ENCODE results near the gene VTI1A. TPM values are rescaled to one million over a fixed set of nuclear protein-coding genes. Genes with fewer than 3 reads are reported as not detected.

Gene VTI1A
- total RNA-seq, 1 donor from 2014 or later, result 30.1 TPM

DNA sequence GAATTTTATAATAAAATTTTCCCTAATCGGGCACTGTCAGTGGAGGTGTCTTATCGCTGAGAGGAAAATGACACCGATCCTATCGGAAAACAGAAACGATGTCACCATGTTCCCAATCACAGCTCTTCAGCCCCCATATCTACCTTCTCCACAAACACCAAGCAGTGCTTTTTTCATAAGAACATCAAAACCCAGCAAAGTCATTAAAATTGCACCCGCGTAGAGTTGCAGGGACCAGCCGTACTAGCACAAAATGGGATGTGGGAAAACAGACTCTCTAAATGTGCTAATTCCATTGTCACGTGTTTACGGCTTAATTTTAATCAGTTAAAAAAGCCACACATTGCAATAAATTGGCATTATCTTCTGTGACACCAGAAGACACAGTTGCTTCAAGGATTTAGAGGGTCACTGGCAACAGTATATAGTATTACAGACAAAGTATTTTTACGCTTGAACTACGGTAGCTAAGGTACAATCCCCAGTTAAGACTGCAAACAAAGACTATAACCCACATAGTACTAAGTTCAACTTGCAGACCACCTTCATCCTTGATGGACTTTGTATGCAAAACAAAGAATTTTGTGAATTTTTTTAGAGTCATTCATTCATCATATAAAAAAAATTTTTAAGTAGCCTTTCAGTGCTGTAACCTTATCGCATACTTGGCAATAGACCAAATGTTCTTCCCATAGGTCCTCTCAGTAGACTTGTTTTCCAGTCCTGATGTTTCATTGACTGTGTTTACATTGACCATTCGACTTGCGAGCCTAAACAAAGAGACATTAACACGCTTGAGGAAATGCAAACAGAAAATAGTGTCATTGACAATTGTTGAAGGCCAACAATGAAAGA lies 116.0 kb downstream of the VTI1A start:
- TF ChIP-seq, protein P1, sequence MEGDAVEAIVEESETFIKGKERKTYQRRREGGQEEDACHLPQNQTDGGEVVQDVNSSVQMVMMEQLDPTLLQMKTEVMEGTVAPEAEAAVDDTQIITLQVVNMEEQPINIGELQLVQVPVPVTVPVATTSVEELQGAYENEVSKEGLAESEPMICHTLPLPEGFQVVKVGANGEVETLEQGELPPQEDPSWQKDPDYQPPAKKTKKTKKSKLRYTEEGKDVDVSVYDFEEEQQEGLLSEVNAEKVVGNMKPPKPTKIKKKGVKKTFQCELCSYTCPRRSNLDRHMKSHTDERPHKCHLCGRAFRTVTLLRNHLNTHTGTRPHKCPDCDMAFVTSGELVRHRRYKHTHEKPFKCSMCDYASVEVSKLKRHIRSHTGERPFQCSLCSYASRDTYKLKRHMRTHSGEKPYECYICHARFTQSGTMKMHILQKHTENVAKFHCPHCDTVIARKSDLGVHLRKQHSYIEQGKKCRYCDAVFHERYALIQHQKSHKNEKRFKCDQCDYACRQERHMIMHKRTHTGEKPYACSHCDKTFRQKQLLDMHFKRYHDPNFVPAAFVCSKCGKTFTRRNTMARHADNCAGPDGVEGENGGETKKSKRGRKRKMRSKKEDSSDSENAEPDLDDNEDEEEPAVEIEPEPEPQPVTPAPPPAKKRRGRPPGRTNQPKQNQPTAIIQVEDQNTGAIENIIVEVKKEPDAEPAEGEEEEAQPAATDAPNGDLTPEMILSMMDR (conservative IDR thresholded peaks at IDR 0.05; ENCODE audit: low read depth, low read length), result no peak
- DNase-seq (ENCODE audit: low read depth), result no peak
- H3K4me3 ChIP-seq (ENCODE audit: low read depth, low read length), result no peak overlapping the region

DNA sequence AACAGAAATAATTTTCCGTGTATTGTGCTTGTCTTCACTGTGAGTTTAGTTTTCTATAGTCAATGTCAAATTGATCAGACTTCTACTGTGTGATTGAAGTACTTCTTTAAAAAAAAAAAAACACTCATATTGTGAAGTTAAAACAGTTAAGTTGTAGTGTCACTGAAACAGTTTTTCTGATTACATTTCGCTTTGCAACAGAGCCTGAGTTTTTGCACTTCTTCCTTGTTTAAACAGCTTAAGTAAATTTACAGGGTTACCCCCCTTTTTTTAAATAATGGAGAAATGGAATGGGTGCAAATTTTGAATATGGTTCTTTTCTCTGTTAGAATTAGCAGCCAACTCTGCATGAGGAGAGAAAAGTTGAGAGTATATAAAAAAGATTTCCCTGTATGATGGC lies 117.3 kb downstream of the VTI1A start:
- TF ChIP-seq, protein P1 (conservative IDR thresholded peaks at IDR 0.05; ENCODE audit: low read depth, low read length), result no peak
- DNase-seq (ENCODE audit: low read depth), result no peak
- no peak overlapping the region for H3K4me3 ChIP-seq (ENCODE audit: low read depth, low read length)

DNA sequence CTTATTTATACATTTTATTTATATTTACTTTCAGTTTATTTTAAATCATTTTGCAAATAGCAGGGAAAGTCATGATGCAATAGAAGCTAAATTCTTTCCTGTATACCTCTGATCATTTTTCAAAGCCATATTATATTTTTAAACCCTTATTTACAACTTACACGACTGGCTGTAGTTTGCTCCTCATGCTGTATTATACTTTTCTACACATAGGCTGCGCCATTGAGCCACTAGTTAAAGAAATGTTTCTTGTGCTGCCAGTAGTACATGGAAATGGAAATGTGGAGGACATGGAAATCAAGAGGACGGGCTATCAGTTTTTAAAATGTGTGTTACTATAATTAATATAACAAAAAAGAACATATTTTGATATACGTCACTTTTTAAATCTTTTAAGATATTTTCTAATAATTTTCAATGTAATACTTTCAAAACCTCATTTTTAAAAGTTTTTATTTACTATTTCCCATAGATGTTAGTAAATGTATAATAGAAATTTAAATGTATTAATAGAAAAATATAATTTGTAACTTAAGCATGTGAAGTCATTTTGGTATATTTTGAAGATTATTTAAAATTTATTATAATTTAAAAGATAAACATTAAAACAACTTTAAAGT lies 118.5 kb downstream of the VTI1A start:
- TF ChIP-seq, protein P1 (conservative IDR thresholded peaks at IDR 0.05; ENCODE audit: low read depth, low read length), result peak; percentile 89
- peak; percentile 39 for DNase-seq (ENCODE audit: low read depth)
- no peak overlapping the region for H3K4me3 ChIP-seq (ENCODE audit: low read depth, low read length)

DNA sequence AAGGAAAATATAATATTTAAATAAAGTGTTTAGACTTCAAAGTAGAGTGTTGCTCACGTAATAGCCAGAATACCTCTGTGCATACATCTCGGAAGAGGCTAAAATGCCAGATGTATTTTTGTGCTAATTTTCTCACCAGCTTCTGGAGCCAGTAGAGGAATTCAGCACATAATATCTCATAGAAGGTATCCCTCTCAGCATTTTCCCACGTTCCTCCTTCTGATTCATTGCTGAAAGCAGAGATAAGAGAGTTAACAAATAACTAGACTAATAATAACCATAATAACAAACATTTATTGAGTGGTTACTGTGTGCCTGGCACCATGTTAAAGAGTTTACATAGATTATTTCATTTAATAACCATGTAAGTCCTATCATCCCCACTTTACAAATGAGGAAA lies 123.6 kb downstream of the VTI1A start:
- no peak for DNase-seq (ENCODE audit: low read depth)
- TF ChIP-seq, protein P1 (conservative IDR thresholded peaks at IDR 0.05; ENCODE audit: low read depth, low read length), result no peak
- no peak overlapping the region for H3K4me3 ChIP-seq (ENCODE audit: low read depth, low read length)

DNA sequence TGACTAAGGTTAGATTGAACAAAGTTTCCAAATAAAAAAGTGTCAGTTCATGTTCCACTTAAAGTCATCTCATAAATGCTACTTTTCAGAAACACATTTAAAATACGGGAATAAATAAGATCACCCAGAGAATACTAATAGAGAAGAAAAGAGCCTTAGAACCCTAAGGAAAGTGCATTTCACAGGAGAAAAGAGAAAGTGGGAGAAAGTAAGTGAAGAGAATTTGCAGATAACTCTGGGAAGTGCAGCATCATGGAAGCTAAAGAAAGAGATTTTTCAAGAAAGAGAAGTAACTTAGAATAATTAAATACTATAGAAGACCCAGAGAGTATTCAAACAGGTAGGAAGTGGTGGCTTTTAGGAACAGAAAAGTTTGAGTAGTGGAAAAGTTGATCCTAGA lies 132.6 kb downstream of the VTI1A start:
- DNase-seq (ENCODE audit: low read depth), result no peak
- no peak overlapping the region for H3K4me3 ChIP-seq (ENCODE audit: low read depth, low read length)
- TF ChIP-seq, protein P1 (conservative IDR thresholded peaks at IDR 0.05; ENCODE audit: low read depth, low read length), result no peak

DNA sequence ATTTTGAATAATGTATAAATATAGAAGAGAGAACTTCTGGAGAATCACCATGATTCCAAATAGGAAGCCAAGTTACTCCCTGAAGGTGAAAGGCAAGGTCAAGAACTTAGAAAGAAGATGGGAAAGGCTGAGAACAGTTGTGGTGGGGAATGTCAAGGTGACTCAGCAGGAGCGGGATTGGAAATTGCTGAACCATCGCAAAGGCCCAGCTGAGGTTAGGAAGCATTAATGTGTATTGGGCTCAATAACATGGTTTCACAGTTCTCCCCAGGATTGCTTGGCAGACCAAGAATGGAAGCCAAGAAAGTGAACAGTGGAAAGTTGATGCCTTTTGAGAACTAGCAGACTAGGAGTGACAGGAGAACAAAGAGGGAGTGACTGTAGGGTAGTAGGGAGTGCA lies 133.3 kb downstream of the VTI1A start:
- DNase-seq (ENCODE audit: low read depth), result no peak

More for the DNA sequence above, 133.3 kb downstream of the VTI1A start:
- TF ChIP-seq, protein P1 (conservative IDR thresholded peaks at IDR 0.05; ENCODE audit: low read depth, low read length), result no peak
- H3K4me3 ChIP-seq (ENCODE audit: low read depth, low read length), result no peak overlapping the region

All from epithelial cell of proximal tubule (primary cell).